Measurements from ENCODE around the gene VPS72.

The VPS72 gene

GRCh38 chr1:151144474-151145303, 45.3 kb downstream of the VPS72 start:
- DNase-seq: no peak

- no peak for DNase-seq
These were observed 46.0 kb downstream of the VPS72 start for GRCh38 chr1:151143986-151144385.

- DNase-seq: no peak
These were observed 47.0 kb downstream of the VPS72 start for GRCh38 chr1:151143057-151143435.

- DNase-seq: no peak
These were observed 47.5 kb downstream of the VPS72 start for GRCh38 chr1:151142411-151143056.

- no peak for DNase-seq
These were observed 52.2 kb downstream of the VPS72 start for GRCh38 chr1:151137789-151138188.

- DNase-seq: no peak
These were observed 54.3 kb downstream of the VPS72 start for GRCh38 chr1:151135433-151136385.

GRCh38 chr1:151134991-151135390, 55.0 kb downstream of the VPS72 start:
- no peak for DNase-seq

- DNase-seq: no peak
These were observed 55.6 kb downstream of the VPS72 start for GRCh38 chr1:151134396-151134795.

- DNase-seq: no peak
These were observed 56.8 kb downstream of the VPS72 start for GRCh38 chr1:151133018-151133806.

- no peak for DNase-seq
These were observed 57.5 kb downstream of the VPS72 start for GRCh38 chr1:151132335-151133017.

GRCh38 chr1:151131701-151132334, 58.2 kb downstream of the VPS72 start:
- DNase-seq: no peak

- DNase-seq: peak; percentile 83
These were observed 58.9 kb downstream of the VPS72 start for GRCh38 chr1:151130987-151131586.

GRCh38 chr1:151128800-151129199, 61.2 kb downstream of the VPS72 start:
- no peak for DNase-seq

Data from CD4-positive, alpha-beta T cell treated with Interleukin-17A for 4 hours (primary cell).